Muscle layer of colon (tissue), 2 donors: ENCODE results near the gene DDX50.
"Not testable (repeated sequence)": the region's sequence is repeated elsewhere in the genome, so short reads cannot be mapped to it uniquely, and the experiment has no call there.

Experiments
- H3K27ac ChIP-seq: one replicate; pipeline ENCODE4 v1.7.0; 2013; ENCODE audit warnings: low read depth, mild to moderate bottlenecking, low read length, moderate library complexity
- H3K27me3 ChIP-seq, 2 donors: one replicate each; pipeline ENCODE4 v1.7.0; 2013; ENCODE audit warnings: low read length in 2 of 2, mild to moderate bottlenecking in 2 of 2; ENCODE audit not compliant: insufficient read depth in 2 of 2, control insufficient read depth in 1 of 2
- H3K36me3 ChIP-seq: one replicate; pipeline ENCODE4 v1.7.0; 2013; ENCODE audit warnings: mild to moderate bottlenecking, low read length; ENCODE audit not compliant: insufficient read depth
- H3K4me1 ChIP-seq: one replicate; pipeline ENCODE4 v1.7.0; 2013; ENCODE audit warnings: mild to moderate bottlenecking, low read length; ENCODE audit not compliant: insufficient read depth
- H3K4me3 ChIP-seq, 2 donors: one replicate each; pipeline ENCODE4 v1.7.0; 2013; ENCODE audit warnings: low read length in 2 of 2, low read depth in 1 of 2, mild to moderate bottlenecking in 1 of 2, moderate library complexity in 1 of 2
- H3K9ac ChIP-seq: one replicate; pipeline ENCODE4 v1.7.0; 2013; ENCODE audit warnings: low read length
- H3K9me3 ChIP-seq: one replicate; pipeline ENCODE4 v1.7.0; 2013; ENCODE audit warnings: mild to moderate bottlenecking, low read length
- donor health status: abdominal sarcoma.
- donor health status: Adenocarcinoma of cecum.

Gene DDX50, protein sequence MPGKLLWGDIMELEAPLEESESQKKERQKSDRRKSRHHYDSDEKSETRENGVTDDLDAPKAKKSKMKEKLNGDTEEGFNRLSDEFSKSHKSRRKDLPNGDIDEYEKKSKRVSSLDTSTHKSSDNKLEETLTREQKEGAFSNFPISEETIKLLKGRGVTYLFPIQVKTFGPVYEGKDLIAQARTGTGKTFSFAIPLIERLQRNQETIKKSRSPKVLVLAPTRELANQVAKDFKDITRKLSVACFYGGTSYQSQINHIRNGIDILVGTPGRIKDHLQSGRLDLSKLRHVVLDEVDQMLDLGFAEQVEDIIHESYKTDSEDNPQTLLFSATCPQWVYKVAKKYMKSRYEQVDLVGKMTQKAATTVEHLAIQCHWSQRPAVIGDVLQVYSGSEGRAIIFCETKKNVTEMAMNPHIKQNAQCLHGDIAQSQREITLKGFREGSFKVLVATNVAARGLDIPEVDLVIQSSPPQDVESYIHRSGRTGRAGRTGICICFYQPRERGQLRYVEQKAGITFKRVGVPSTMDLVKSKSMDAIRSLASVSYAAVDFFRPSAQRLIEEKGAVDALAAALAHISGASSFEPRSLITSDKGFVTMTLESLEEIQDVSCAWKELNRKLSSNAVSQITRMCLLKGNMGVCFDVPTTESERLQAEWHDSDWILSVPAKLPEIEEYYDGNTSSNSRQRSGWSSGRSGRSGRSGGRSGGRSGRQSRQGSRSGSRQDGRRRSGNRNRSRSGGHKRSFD

DNA sequence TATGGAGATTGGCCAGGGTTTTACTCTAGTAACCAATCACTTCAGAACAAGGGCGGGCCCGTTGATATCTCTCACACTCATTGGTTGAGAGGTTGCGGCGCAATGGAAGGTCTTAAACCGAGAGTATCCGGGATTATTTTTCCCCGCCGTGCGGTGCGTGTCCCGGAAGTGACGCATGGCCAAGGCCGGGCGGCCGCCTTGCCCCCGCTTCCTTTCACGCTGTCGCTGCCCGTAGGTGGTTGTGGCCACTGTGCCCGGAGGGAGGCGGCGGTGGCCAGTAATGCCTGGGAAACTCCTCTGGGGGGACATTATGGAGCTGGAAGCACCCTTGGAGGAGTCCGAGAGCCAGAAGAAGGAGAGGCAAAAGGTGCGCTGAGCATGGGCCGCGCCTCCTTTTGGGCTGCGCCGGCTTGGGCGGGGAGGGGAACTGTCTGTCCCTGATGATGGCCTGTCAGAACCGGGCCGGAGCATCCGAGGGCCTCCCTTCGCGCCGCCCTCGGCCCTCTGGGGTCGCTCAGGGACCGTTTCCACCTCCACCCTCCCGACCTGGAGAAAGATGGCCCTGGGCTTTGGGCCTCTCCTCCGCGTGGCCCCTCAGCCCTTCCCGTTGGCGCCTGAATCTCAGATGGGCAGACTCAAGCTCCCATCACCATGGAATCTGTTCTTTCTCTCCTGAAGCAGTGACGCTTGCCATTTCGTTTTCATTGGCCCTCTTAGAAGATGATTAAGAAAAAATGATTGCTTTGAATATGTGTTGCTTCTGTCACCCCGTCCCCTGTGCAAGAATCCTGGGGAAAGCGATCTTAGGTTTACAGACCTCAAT is at the start of gene DDX50:
Gene DDX50 (plus strand): TSS at position 211 of the 823 bp plus-strand sequence. CDS start 70 bp downstream, at position 281.
- Histone ChIP-seq H3K9me3 (no peaks in the 10 kb centered on the region), H3K36me3 (no peaks in the 10 kb centered on the region), H3K4me3 (peak within 1 kb of the TSS; percentile 75 to 88), H3K4me1 (peaks cover 22% of the 10 kb centered on the region), H3K27ac (peak within 1 kb of the TSS; percentile 98), H3K27me3 (no peaks in the 10 kb centered on the region), H3K9ac (peak within 1 kb of the TSS; percentile 92)

DNA sequence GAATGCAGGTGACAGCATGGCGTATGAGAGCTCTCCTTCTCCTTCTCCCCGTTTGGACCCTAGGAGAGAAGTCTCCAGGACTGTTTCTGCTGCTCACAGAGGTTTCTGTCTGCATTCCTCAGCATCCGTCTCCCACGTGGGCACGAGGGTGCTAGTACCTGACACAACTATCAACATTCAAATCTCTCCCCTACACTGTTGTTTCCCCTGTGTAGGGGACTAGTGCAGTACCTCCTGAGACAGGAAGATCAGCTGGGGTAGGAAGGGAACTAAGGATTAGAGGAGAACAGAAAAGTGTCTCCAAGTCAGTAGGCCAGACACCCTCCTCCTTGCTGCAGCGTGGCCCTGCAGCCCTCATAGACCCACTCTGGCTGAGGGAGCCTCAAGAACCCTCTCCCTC is 44.8 kb upstream of the DDX50 start:
- H3K4me3 ChIP-seq: no peak overlapping the region
- H3K27ac ChIP-seq: no peak overlapping the region
- no peaks in the 10 kb centered on the region for H3K36me3 ChIP-seq
- H3K9ac ChIP-seq: no peak overlapping the region
- H3K4me1 ChIP-seq: peaks cover 4% of the 10 kb centered on the region
- no peaks in the 10 kb centered on the region for H3K27me3 ChIP-seq
- peaks cover 3% of the 10 kb centered on the region for H3K9me3 ChIP-seq

DNA sequence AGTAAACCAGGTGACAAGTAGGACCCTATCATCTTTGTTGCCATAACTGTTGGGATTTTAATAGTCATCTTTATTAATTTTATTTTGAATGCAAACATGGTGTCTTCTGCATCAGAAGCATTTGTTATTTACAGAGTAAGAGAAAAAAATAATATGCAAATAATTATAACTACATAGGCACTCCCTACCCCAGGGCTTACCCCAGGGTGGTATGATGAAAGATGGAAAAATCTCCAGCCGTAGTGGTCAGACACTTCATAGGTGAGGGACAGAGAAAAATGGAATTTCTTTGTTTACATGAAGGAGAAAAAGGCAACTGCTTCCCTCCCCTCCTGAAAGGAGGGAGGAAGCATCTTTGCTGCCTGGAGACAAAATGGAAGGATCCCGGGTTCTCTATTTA is 44.1 kb upstream of the DDX50 start:
- Histone ChIP-seq H3K9ac (no peak overlapping the region), H3K27me3 (no peaks in the 10 kb centered on the region), H3K9me3 (peaks cover 9% of the 10 kb centered on the region), H3K4me1 (peaks cover 4% of the 10 kb centered on the region), H3K36me3 (no peaks in the 10 kb centered on the region), H3K27ac (no peak overlapping the region), H3K4me3 (no peak overlapping the region)

DNA sequence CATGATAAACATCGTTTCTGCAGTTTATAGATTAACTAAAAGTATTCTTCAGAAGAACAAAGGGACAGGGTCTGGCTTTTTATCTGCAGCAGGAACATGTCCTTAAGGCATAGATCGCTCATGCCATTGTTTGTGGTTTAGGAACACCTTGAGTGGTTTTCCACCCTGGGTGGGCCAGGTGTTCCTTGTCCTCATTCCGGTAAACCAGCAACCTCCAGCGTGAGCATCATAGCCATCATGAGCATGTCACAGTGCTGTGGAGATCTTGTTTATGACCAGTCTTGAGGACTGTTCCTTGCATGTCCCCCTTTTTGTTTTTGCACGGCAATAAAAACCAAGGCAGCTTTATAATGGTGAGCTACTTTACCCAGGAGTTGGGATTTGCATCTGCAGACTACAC is 39.9 kb upstream of the DDX50 start:
- H3K36me3 ChIP-seq: no peaks in the 10 kb centered on the region
- H3K27ac ChIP-seq: no peak overlapping the region
- H3K4me1 ChIP-seq: peaks cover 4% of the 10 kb centered on the region
- no peaks in the 10 kb centered on the region for H3K27me3 ChIP-seq
- no peak overlapping the region for H3K4me3 ChIP-seq
- peaks cover 9% of the 10 kb centered on the region for H3K9me3 ChIP-seq
- no peak overlapping the region for H3K9ac ChIP-seq

DNA sequence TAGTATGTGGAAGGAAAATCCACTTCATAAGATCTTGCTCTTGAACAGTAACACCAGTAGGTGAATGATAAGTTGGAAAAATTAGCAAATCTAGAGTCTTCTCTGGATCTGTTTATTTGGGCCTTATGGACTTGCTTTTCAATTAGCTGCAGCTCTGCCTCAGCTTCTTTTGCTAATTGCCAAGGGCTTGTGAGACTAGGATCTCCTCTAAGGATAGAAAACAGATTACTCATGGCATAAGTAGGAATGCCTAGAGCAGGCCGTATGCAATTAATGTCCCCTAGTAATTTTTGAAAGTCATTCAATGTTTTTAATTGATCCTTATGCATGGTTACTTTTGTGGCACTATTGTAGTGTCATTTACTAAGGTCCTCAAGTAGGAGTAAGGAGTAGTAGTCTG is 36.5 kb upstream of the DDX50 start:
- Histone ChIP-seq H3K36me3 (no peaks in the 10 kb centered on the region), H3K27me3 (no peaks in the 10 kb centered on the region), H3K9me3 (peaks cover 9% of the 10 kb centered on the region), H3K27ac (no peak overlapping the region), H3K9ac (no peak overlapping the region), H3K4me3 (no peak overlapping the region), H3K4me1 (no peaks in the 10 kb centered on the region)

DNA sequence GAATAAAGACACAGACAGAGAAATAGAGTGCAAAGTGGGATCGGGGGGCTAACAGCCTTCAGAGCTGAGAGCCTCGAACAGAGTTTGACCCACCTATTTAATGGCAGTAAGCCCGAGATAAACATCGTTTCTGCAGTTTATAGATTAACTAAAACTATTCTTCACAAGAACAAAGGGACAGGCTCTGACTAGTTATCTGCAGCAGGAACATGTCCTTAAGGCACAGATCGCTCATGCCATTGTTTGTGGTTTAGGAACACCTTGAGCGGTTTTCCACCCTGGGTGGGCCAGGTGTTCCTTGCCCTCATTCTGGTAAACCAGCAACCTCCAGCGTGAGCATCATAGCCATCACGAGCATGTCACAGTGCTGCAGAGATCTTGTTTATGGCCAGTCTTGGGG is 32.9 kb upstream of the DDX50 start:
- H3K36me3 ChIP-seq, H3K27ac ChIP-seq, H3K4me1 ChIP-seq, H3K9me3 ChIP-seq, H3K27me3 ChIP-seq, H3K9ac ChIP-seq, H3K4me3 ChIP-seq: not testable (repeated sequence)

DNA sequence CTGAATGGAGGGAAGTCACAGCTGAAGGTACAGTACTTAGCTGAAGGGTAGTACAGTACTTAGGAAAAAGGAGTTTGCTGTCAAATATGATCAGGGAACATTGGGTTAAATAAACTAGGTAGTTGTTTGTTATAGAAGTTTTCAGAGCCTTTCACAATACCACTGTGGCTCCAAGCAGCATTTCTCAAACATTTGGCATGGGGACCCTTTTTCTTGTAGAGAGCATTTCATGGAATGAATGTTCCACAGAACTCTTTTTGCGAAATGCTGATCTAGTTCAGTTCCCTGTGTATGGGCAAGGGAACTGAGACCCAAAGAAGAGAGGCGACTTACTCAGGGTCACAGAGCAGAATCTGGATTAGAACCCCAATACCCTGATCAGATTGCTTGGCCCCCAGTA is 31.5 kb upstream of the DDX50 start:
- Histone ChIP-seq H3K36me3 (no peaks in the 10 kb centered on the region), H3K27me3 (no peaks in the 10 kb centered on the region), H3K9me3 (no peaks in the 10 kb centered on the region), H3K27ac (no peak overlapping the region), H3K4me1 (peaks cover 5% of the 10 kb centered on the region), H3K9ac (no peak overlapping the region), H3K4me3 (no peak overlapping the region)

DNA sequence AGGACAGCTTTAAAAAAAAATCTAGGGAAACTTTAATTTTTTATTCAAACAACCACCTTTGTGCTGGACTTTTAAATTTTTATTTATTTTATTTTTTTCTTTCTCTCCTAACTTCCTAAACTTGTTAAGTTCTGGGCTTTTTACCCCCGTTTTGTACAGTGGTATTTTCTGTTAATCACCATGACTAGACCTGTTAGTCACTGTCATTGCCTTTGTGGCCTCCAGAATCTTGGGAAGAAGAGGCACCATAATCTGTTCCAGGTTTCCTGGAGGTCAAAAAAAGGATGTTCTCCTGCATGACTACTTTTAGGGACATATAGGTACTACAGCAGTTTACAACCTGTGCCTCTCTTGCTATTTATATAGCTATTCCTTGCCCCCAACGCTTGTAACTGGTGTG is 31.1 kb upstream of the DDX50 start:
- H3K9ac ChIP-seq: no peak overlapping the region
- H3K27ac ChIP-seq: no peak overlapping the region
- peaks cover 5% of the 10 kb centered on the region for H3K4me1 ChIP-seq

DNA sequence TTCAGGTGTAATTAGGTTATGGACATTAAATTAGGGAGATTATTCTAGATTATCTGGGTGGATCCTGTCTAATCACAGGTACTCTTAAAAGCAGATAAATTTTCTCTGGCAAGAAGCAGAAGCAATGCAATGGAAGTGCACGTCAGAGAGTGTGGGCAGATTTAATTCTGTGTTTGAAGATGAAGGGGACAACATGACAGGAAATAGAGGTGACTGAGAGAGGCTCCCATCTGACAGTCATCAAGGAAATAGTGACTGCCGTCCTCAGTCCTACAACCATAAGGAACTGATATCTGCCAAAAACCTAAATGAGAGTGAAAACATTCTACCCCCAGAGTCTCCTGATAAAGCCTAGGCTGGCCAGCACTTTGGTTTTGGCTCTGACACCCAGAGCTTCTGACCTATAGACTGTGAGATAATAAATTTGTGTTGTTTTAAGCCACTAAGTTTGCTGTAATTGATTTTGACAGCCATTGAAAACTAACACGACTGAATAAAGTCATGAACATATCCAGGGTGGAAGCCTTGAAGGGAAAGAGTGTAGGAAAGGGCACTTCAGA is 30.5 kb upstream of the DDX50 start:
- Histone ChIP-seq H3K27ac (no peak overlapping the region), H3K4me1 (peaks cover 5% of the 10 kb centered on the region), H3K9ac (no peak overlapping the region), H3K36me3 (no peaks in the 10 kb centered on the region), H3K9me3 (no peaks in the 10 kb centered on the region), H3K4me3 (no peak overlapping the region), H3K27me3 (no peaks in the 10 kb centered on the region)

More for the DNA sequence above, 31.1 kb upstream of the DDX50 start:
- H3K9me3 ChIP-seq: no peaks in the 10 kb centered on the region
- no peak overlapping the region for H3K4me3 ChIP-seq
- H3K36me3 ChIP-seq: no peaks in the 10 kb centered on the region
- H3K27me3 ChIP-seq: no peaks in the 10 kb centered on the region

DNA sequence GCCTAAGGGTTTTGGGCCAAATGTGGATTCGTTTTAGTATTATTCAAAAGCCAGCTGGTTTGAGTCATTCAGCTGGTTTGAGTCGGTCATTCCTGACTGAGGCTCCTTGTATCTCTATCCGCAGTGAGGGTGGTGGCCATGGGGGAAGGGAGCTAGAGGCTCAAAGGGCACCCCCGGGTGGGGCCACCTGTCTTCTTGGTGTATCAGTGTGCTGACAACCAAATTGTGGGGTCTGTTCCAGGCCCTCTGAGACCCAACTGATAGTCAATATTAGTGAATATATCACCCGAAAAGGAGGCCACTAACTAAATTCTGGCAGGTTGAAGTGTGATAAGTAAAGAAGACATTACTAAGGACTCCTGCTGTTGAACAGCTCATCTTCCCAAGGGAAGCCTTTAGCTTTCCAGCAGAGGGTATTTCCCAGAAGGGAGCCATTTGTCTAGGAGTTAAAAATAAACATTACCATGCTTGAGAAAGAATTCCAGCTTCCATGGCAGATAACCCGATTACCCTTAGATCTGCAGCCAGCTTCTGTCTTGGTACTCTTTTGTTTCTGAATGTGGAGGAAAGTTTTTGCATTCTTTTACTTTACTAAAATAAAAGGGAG is 29.9 kb upstream of the DDX50 start:
- Histone ChIP-seq H3K9ac (no peak overlapping the region), H3K4me3 (no peak overlapping the region), H3K36me3 (no peaks in the 10 kb centered on the region), H3K4me1 (peaks cover 5% of the 10 kb centered on the region), H3K27me3 (no peaks in the 10 kb centered on the region), H3K27ac (no peak overlapping the region), H3K9me3 (no peaks in the 10 kb centered on the region)
